Cardiac muscle cell (in vitro differentiated cells and primary cell): ENCODE measurements around the gene OTUB2. TPM values are rescaled to one million over a fixed set of nuclear protein-coding genes. Genes with fewer than 3 reads are reported as not detected.

Experiments used
- DNase-seq, 2 donors: peaks; one replicate each; pipeline versions ENCODE4 v3.0.0 to v3.0.0-alpha.2; 2010 to 2017; ENCODE audit warnings: low read depth in 1 of 2, low spot score in 1 of 2
- H3K27ac ChIP-seq: fragments of 200-600 bp; sonication (generic); 2 replicates; pipeline ENCODE4 v1.5.1; 2016
- H3K27me3 ChIP-seq: fragments of 200-600 bp; sonication (generic); 2 replicates; pipeline ENCODE4 v1.6.0; 2016; ENCODE audit warnings: control low read depth
- H3K36me3 ChIP-seq: fragments of 200-600 bp; sonication (generic); 2 replicates; pipeline ENCODE4 v1.5.1; 2016; ENCODE audit warnings: control low read depth
- H3K4me1 ChIP-seq: fragments of 200-600 bp; sonication (generic); 2 replicates; pipeline ENCODE4 v1.8.1; 2017; ENCODE audit warnings: low read depth, mild to moderate bottlenecking, mixed run types
- H3K4me3 ChIP-seq: fragments of 200-600 bp; sonication (generic); 2 replicates; pipeline ENCODE4 v1.5.1; 2016; ENCODE audit warnings: mild to moderate bottlenecking
- H3K9me3 ChIP-seq: fragments of 200-600 bp; sonication (generic); 2 replicates; pipeline ENCODE4 v1.5.1; 2017; ENCODE audit warnings: low read depth, mild to moderate bottlenecking, control low read depth
- CTCF ChIP-seq: IDR thresholded peaks from 2 replicates; pipeline ENCODE4 v1.5.1; 2012; ENCODE audit warnings: low read depth, mild to moderate bottlenecking, low read length
- polyA plus RNA-seq: library from polyadenylated mRNA; unstranded; fragments of >200 nt; fragmentation: Nextera tagmentation; extraction: Ambion mirVana; gene quantifications from 2 replicates; pipeline ENCODE4 v1.2.1, GENCODE V29; 2016
- total RNA-seq: library from RNA; depleted of rRNA; stranded (reverse); fragments of >200 nt; gene quantifications from 2 replicates; pipeline ENCODE4 v1.2.3, GENCODE V29; 2016

Gene OTUB2
- total and polyA plus RNA-seq, 2 experiments from 2014 or later: 4.1 to 4.4 TPM

GRCh38 chr14:94021416-94022157 lies 4.6 kb upstream of the OTUB2 start:
- H3K4me3 ChIP-seq: no peak overlapping the region
- DNase-seq: peak; percentile 24 to 53
- no peaks in the 10 kb centered on the region for H3K27me3 ChIP-seq
- H3K4me1 ChIP-seq: peaks cover 16% of the 10 kb centered on the region
- TF ChIP-seq CTCF: no peak
- H3K36me3 ChIP-seq: no peaks in the 10 kb centered on the region
- no peaks in the 10 kb centered on the region for H3K9me3 ChIP-seq
- peak overlapping the region; percentile 69 for H3K27ac ChIP-seq

- no peak for TF ChIP-seq CTCF
- H3K4me1 ChIP-seq: peaks cover 16% of the 10 kb centered on the region
- DNase-seq: no peak
- peak overlapping the region; percentile 36 for H3K27ac ChIP-seq
- H3K27me3 ChIP-seq: no peaks in the 10 kb centered on the region
- no peaks in the 10 kb centered on the region for H3K9me3 ChIP-seq
- no peaks in the 10 kb centered on the region for H3K36me3 ChIP-seq
- H3K4me3 ChIP-seq: no peak overlapping the region
Observed at GRCh38 chr14:94022532-94023411, 3.4 kb upstream of the OTUB2 start.

GRCh38 chr14:94024549-94024948 lies 1.6 kb upstream of the OTUB2 start:
- no peaks in the 10 kb centered on the region for H3K27me3 ChIP-seq
- H3K4me3 ChIP-seq: no peak overlapping the region
- no peak for DNase-seq
- no peak for TF ChIP-seq CTCF
- peaks cover 16% of the 10 kb centered on the region for H3K4me1 ChIP-seq
- no peaks in the 10 kb centered on the region for H3K36me3 ChIP-seq
- no peaks in the 10 kb centered on the region for H3K9me3 ChIP-seq
- no peak overlapping the region for H3K27ac ChIP-seq

- Histone ChIP-seq H3K4me1 (peaks cover 16% of the 10 kb centered on the region), H3K4me3 (no peak overlapping the region), H3K36me3 (no peaks in the 10 kb centered on the region), H3K9me3 (no peaks in the 10 kb centered on the region), H3K27ac (no peak overlapping the region), H3K27me3 (no peaks in the 10 kb centered on the region)
- DNase-seq: no peak
- no peak for TF ChIP-seq CTCF
Observed at GRCh38 chr14:94025720-94026119, 420 bp upstream of the OTUB2 start.

- peaks cover 8% of the 10 kb centered on the region for H3K4me1 ChIP-seq
- no peak overlapping the region for H3K27ac ChIP-seq
- no peaks in the 10 kb centered on the region for H3K27me3 ChIP-seq
- H3K9me3 ChIP-seq: no peaks in the 10 kb centered on the region
- no peaks in the 10 kb centered on the region for H3K36me3 ChIP-seq
- no peak for TF ChIP-seq CTCF
- DNase-seq: no peak
- peak overlapping the region; percentile 80 for H3K4me3 ChIP-seq
Observed at GRCh38 chr14:94026889-94027469, 839 bp downstream of the OTUB2 start.
